Liver (tissue), 3 donors: ENCODE results near the gene BAZ2B.

Source experiments
- RAD21 ChIP-seq, 2 donors: IDR thresholded peaks; 2 replicates each; pipeline ENCODE4 v1.6.1; 2016; ENCODE audit warnings: antibody characterized with exemption in 2 of 2, mild to moderate bottlenecking in 2 of 2
- TF ChIP-seq, protein P1 (sequence below): fragments of 150-350 bp; IDR thresholded peaks from 2 replicates; pipeline ENCODE4 v1.5.1; 2017; ENCODE audit warnings: improper control_type of control experiment, low read depth, low read length; ENCODE audit not compliant: missing input control
- TF ChIP-seq, protein P2 (sequence below): IDR thresholded peaks from 2 replicates; pipeline ENCODE4 v1.6.1; 2016; ENCODE audit warnings: antibody characterized with exemption
- donor health status: healthy.
- donor health status: healthy.

DNA sequence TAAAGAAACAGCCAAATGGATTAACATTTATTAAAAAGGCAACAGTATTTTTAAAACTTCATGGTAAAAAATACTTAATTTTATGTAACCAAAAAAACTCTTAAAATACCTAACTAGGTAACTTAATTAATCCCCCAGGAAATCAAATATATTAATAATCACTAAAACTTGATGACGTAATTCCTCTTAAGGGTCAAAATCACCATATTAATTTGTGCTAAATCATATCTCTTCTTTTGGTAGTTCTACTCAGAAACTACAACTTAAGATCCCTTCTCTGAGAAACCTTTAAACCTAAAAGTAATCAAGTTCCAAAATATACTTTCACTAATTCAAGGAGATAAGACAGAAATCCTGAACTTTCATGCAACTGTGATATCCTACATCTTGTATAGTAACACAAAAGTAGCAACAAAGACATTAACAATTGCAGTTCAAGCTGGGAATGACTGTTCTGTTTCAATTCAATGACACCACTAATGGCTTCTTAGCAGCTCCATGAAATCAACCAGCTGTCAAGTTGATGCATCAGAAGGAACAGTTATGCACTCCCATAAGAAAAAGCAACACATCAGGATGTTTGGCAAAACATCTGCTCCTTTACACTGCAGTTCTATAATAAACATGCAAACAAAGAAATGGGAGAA lies 4.0 kb downstream of the BAZ2B start:
- TF ChIP-seq, protein P1, sequence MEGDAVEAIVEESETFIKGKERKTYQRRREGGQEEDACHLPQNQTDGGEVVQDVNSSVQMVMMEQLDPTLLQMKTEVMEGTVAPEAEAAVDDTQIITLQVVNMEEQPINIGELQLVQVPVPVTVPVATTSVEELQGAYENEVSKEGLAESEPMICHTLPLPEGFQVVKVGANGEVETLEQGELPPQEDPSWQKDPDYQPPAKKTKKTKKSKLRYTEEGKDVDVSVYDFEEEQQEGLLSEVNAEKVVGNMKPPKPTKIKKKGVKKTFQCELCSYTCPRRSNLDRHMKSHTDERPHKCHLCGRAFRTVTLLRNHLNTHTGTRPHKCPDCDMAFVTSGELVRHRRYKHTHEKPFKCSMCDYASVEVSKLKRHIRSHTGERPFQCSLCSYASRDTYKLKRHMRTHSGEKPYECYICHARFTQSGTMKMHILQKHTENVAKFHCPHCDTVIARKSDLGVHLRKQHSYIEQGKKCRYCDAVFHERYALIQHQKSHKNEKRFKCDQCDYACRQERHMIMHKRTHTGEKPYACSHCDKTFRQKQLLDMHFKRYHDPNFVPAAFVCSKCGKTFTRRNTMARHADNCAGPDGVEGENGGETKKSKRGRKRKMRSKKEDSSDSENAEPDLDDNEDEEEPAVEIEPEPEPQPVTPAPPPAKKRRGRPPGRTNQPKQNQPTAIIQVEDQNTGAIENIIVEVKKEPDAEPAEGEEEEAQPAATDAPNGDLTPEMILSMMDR, result no peak
- TF ChIP-seq, protein P2, sequence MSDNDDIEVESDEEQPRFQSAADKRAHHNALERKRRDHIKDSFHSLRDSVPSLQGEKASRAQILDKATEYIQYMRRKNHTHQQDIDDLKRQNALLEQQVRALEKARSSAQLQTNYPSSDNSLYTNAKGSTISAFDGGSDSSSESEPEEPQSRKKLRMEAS, result no peak
- no peak for TF ChIP-seq RAD21 (IDR thresholded peaks at IDR 0.05)
